Erythroblast (primary cell): ENCODE measurements around the gene TSEN2.

Experiments
- GATA1 ChIP-seq: IDR thresholded peaks from 2 replicates; pipeline ENCODE4 v1.6.1; 2011; ENCODE audit warnings: low read depth, mild to moderate bottlenecking, control low read depth, low read length, moderate library complexity
- POLR2A ChIP-seq: IDR thresholded peaks from 2 replicates; pipeline ENCODE4 v1.6.1; 2011; ENCODE audit warnings: mild to moderate bottlenecking, low read length

GRCh38 chr3:12490547-12490946 lies 6.3 kb downstream of the TSEN2 start:
- TF ChIP-seq POLR2A (no peak), GATA1 (no peak)
